ENCODE data around the gene ELP5. TPM values are rescaled to one million over a fixed set of nuclear protein-coding genes. Genes with fewer than 3 reads are reported as not detected.

The ELP5 gene
- total and polyA plus RNA-seq, 2 donors (not counting 1 experiment from before 2014, with no cell fraction given) = 22.6 to 33.2 TPM

GRCh38 chr17:7238420-7239090, 13.5 kb upstream of the ELP5 start:
- DNase-seq (ENCODE audit: low read depth in 2 of 2) = peak in 1 of 2 donors; percentile 49
- Histone ChIP-seq H3K27ac (ENCODE audit: insufficient read depth, low read length) (peak overlapping the region; percentile 74), H3K4me1 (ENCODE audit: control insufficient read depth, extremely low read depth, insufficient read depth, low read length) (peaks cover 25% of the 10 kb centered on the region), H3K9me3 (ENCODE audit: control insufficient read depth, insufficient read depth, low read depth, low read length) (no peaks in the 10 kb centered on the region), H3K9ac (ENCODE audit: insufficient read depth, low read length) (peak overlapping the region; percentile 78), H3K4me2 (ENCODE audit: extremely low read depth, insufficient read depth, low read length) (peak overlapping the region; percentile 10), H3K79me2 (ENCODE audit: control insufficient read depth, insufficient read depth, low read length) (peaks cover 67% of the 10 kb centered on the region), H3K4me3 (replicated peaks in 1 of 4; ENCODE audit: control extremely low read depth in 1 of 4, insufficient read depth in 1 of 4, low read depth in 3 of 4, low read length in 4 of 4) (peak overlapping the region; percentile 89 to 96 (median 91)), H3K36me3 (ENCODE audit: control insufficient read depth, insufficient read depth, low read length) (peaks cover 24% of the 10 kb centered on the region), H4K20me1 (ENCODE audit: control insufficient read depth, extremely low read depth, insufficient read depth, low read length) (no peaks in the 10 kb centered on the region), H3K27me3 (ENCODE audit: control insufficient read depth, insufficient read depth, low read length) (no peaks in the 10 kb centered on the region), H2AFZ (ENCODE audit: low read length) (no peak overlapping the region)
- TF ChIP-seq EZH2 (IDR thresholded peaks at IDR 0.05; ENCODE audit: low read length, missing control alignments) (no peak), CTCF (conservative IDR thresholded peaks at IDR 0.05 in 1 of 2, IDR thresholded peaks at IDR 0.05 in 1 of 2; ENCODE audit: low read depth in 1 of 2, low read length in 2 of 2) (no peak)

- Histone ChIP-seq H3K4me3 (replicated peaks in 1 of 4; ENCODE audit: control extremely low read depth in 1 of 4, insufficient read depth in 1 of 4, low read depth in 3 of 4, low read length in 4 of 4) (peak within 1 kb of the TSS; percentile 92 to 98 (median 96)), H3K4me2 (ENCODE audit: extremely low read depth, insufficient read depth, low read length) (peak within 1 kb of the TSS; percentile 90), H3K36me3 (ENCODE audit: control insufficient read depth, insufficient read depth, low read length) (peaks cover 26% of the 10 kb centered on the region), H2AFZ (ENCODE audit: low read length) (no peak within 1 kb of the TSS), H3K9ac (ENCODE audit: insufficient read depth, low read length) (peak within 1 kb of the TSS; percentile 78), H3K4me1 (ENCODE audit: control insufficient read depth, extremely low read depth, insufficient read depth, low read length) (peaks cover 25% of the 10 kb centered on the region), H3K79me2 (ENCODE audit: control insufficient read depth, insufficient read depth, low read length) (peaks cover 61% of the 10 kb centered on the region), H3K27me3 (ENCODE audit: control insufficient read depth, insufficient read depth, low read length) (no peaks in the 10 kb centered on the region), H4K20me1 (ENCODE audit: control insufficient read depth, extremely low read depth, insufficient read depth, low read length) (no peaks in the 10 kb centered on the region), H3K9me3 (ENCODE audit: control insufficient read depth, insufficient read depth, low read depth, low read length) (no peaks in the 10 kb centered on the region), H3K27ac (ENCODE audit: insufficient read depth, low read length) (peak within 1 kb of the TSS; percentile 74)
- TF ChIP-seq EZH2 (IDR thresholded peaks at IDR 0.05; ENCODE audit: low read length, missing control alignments) (no peak), CTCF (conservative IDR thresholded peaks at IDR 0.05 in 1 of 2, IDR thresholded peaks at IDR 0.05 in 1 of 2; ENCODE audit: low read depth in 1 of 2, low read length in 2 of 2) (no peak)
- peak; percentile 99 for DNase-seq (ENCODE audit: low read depth in 2 of 2)
Measured at GRCh38 chr17:7239091-7240027, 12.7 kb upstream of the ELP5 start, which contains the start of gene PHF23. Gene PHF23 (minus strand): TSS chr17:7239457. CDS start chr17:7239279, 178 bp downstream.

GRCh38 chr17:7240375-7240774, 11.6 kb upstream of the ELP5 start:
- H3K4me1 ChIP-seq (ENCODE audit: control insufficient read depth, extremely low read depth, insufficient read depth, low read length) = peaks cover 17% of the 10 kb centered on the region

More at GRCh38 chr17:7240375-7240774, 11.6 kb upstream of the ELP5 start:
- H2AFZ ChIP-seq (ENCODE audit: low read length) = no peak overlapping the region
- H3K27me3 ChIP-seq (ENCODE audit: control insufficient read depth, insufficient read depth, low read length) = no peaks in the 10 kb centered on the region
- H3K27ac ChIP-seq (ENCODE audit: insufficient read depth, low read length) = peak overlapping the region; percentile 97
- no peaks in the 10 kb centered on the region for H4K20me1 ChIP-seq (ENCODE audit: control insufficient read depth, extremely low read depth, insufficient read depth, low read length)
- no peak for TF ChIP-seq CTCF (conservative IDR thresholded peaks at IDR 0.05 in 1 of 2, IDR thresholded peaks at IDR 0.05 in 1 of 2; ENCODE audit: low read depth in 1 of 2, low read length in 2 of 2)
- TF ChIP-seq EZH2 (IDR thresholded peaks at IDR 0.05; ENCODE audit: low read length, missing control alignments) = no peak
- no peaks in the 10 kb centered on the region for H3K9me3 ChIP-seq (ENCODE audit: control insufficient read depth, insufficient read depth, low read depth, low read length)
- H3K36me3 ChIP-seq (ENCODE audit: control insufficient read depth, insufficient read depth, low read length) = peaks cover 21% of the 10 kb centered on the region
- H3K79me2 ChIP-seq (ENCODE audit: control insufficient read depth, insufficient read depth, low read length) = peaks cover 55% of the 10 kb centered on the region
- H3K4me3 ChIP-seq (replicated peaks in 1 of 4; ENCODE audit: control extremely low read depth in 1 of 4, insufficient read depth in 1 of 4, low read depth in 3 of 4, low read length in 4 of 4) = peak overlapping the region; percentile 74 to 98 (median 96)
- no peak for DNase-seq (ENCODE audit: low read depth in 2 of 2)
- H3K9ac ChIP-seq (ENCODE audit: insufficient read depth, low read length) = no peak overlapping the region
- H3K4me2 ChIP-seq (ENCODE audit: extremely low read depth, insufficient read depth, low read length) = peak overlapping the region; percentile 96

All from fibroblast of lung (primary cell).